ENCODE measurements around the gene CHST6. TPM values are rescaled to one million over a fixed set of nuclear protein-coding genes. Genes with fewer than 3 reads are reported as not detected.
"Not testable (repeated sequence)": the region's sequence is repeated elsewhere in the genome, so short reads cannot be mapped to it uniquely, and the experiment has no call there.

The CHST6 gene
- total and polyA plus RNA-seq, 2 donors (not counting 1 experiment from before 2014, with no cell fraction given), result 0.02 to 0.17 TPM

DNA sequence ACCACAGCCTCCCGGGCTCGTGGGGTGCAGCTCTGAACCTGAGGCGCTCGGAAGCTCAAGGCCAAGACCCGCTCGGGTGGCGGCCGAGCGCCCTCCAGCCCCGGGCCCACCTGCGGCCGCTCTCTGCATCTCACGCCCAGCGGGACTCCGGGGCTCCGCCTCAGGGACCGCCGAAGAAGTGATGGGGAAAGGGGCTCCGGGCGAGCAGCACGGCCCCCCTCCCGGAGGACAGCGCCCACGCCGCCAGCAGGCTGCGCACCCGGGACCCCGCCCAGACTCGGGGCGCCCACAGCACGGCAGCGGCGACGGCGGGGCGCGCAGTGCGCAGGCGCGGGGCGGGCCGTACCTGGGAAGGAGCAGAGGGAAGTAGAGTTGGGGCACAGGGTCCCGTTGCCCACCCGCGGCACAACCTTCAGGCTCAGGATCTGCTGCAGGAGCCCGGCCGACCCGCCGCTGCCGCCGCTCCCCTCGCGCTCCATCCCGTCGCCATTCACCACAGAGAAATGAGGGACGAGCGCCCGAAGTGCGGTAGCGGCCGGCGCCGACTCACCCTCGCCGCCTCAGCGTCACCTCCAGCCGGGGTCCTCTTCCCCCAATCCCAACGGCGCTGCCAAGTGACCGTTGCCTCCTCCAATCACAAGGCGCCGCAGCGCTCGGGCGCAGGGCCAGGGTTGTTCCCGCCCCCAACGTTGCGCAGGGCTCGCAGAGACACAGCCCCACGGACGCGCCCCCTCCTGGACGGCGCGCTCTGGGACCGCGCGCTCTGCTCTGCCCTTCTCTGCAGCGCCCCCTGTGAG lies 30.9 kb downstream of the CHST6 start, which contains the start of gene TMEM170A:
Gene TMEM170A (minus strand): TSS at position 568 of the 797 bp plus-strand sequence. CDS start 89 bp downstream, at position 479.
- no peaks in the 10 kb centered on the region for H3K9me3 ChIP-seq (ENCODE audit: control insufficient read depth, insufficient read depth, low read depth, low read length)
- peak within 1 kb of the TSS; percentile 72 to 86 (median 80) for H3K4me3 ChIP-seq (replicated peaks in 1 of 4; ENCODE audit: control extremely low read depth in 1 of 4, insufficient read depth in 1 of 4, low read depth in 3 of 4, low read length in 4 of 4)
- H3K27me3 ChIP-seq (ENCODE audit: control insufficient read depth, insufficient read depth, low read length), result no peaks in the 10 kb centered on the region
- H3K4me1 ChIP-seq (ENCODE audit: control insufficient read depth, extremely low read depth, insufficient read depth, low read length), result no peaks in the 10 kb centered on the region
- peaks cover 38% of the 10 kb centered on the region for H3K79me2 ChIP-seq (ENCODE audit: control insufficient read depth, insufficient read depth, low read length)
- no peaks in the 10 kb centered on the region for H3K36me3 ChIP-seq (ENCODE audit: control insufficient read depth, insufficient read depth, low read length)
- peak within 1 kb of the TSS; percentile 88 for H3K9ac ChIP-seq (ENCODE audit: insufficient read depth, low read length)
- peak; percentile 97 to 99 for DNase-seq (ENCODE audit: low read depth in 2 of 2)
- TF ChIP-seq, protein P1, sequence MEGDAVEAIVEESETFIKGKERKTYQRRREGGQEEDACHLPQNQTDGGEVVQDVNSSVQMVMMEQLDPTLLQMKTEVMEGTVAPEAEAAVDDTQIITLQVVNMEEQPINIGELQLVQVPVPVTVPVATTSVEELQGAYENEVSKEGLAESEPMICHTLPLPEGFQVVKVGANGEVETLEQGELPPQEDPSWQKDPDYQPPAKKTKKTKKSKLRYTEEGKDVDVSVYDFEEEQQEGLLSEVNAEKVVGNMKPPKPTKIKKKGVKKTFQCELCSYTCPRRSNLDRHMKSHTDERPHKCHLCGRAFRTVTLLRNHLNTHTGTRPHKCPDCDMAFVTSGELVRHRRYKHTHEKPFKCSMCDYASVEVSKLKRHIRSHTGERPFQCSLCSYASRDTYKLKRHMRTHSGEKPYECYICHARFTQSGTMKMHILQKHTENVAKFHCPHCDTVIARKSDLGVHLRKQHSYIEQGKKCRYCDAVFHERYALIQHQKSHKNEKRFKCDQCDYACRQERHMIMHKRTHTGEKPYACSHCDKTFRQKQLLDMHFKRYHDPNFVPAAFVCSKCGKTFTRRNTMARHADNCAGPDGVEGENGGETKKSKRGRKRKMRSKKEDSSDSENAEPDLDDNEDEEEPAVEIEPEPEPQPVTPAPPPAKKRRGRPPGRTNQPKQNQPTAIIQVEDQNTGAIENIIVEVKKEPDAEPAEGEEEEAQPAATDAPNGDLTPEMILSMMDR (conservative IDR thresholded peaks at IDR 0.05 in 1 of 2, IDR thresholded peaks at IDR 0.05 in 1 of 2; ENCODE audit: low read depth in 1 of 2, low read length in 2 of 2), result peak; percentile 100
- TF ChIP-seq EZH2 (IDR thresholded peaks at IDR 0.05; ENCODE audit: low read length, missing control alignments), result no peak
- peak within 1 kb of the TSS; percentile 87 for H3K4me2 ChIP-seq (ENCODE audit: extremely low read depth, insufficient read depth, low read length)
- H4K20me1 ChIP-seq (ENCODE audit: control insufficient read depth, extremely low read depth, insufficient read depth, low read length), result no peaks in the 10 kb centered on the region
- H3K27ac ChIP-seq (ENCODE audit: insufficient read depth, low read length), result peak within 1 kb of the TSS; percentile 84
- peak within 1 kb of the TSS; percentile 93 for H2AFZ ChIP-seq (ENCODE audit: low read length)

DNA sequence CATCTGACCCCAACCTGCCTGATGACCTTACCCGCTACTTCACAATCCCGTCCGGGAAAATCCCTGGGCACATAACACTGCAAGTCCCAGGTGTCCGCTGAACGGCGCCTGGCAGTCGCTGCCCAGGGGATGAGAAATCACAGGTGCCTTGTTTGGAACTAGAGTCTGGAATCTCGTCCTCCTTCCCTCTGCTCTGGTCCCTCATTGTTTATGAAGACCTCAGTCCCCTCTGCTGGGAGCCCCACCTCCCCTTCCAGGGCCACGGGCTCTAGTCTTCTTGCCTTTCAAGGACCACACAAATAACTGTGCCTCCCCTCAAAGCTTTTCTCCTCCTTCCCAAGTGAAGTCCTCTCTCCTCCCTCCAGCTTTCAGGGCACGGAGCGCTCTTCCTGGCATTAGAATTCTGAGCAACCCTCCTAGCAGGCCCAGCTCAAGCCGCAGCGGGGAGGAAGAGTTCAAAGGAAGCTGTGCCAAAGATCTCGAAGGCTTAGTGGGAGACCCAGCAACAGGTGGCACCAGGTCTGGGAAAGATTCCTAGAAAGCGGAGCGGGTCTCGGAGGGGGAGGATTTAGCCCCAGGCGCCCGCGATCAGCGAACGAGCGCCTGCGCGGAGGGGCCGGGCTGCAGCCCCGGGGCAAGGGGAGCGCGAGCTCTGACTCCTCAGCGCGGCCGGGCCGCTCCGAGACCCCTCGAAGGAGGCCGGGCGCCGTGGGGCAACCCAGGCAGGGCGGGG lies 31.7 kb downstream of the CHST6 start:
- peak; percentile 15 to 27 for DNase-seq (ENCODE audit: low read depth in 2 of 2)
- not testable (repeated sequence) for H3K4me1 ChIP-seq (ENCODE audit: control insufficient read depth, extremely low read depth, insufficient read depth, low read length); H3K9me3 ChIP-seq (ENCODE audit: control insufficient read depth, insufficient read depth, low read depth, low read length); H3K36me3 ChIP-seq (ENCODE audit: control insufficient read depth, insufficient read depth, low read length); H3K27me3 ChIP-seq (ENCODE audit: control insufficient read depth, insufficient read depth, low read length); H4K20me1 ChIP-seq (ENCODE audit: control insufficient read depth, extremely low read depth, insufficient read depth, low read length)
- Histone ChIP-seq H3K79me2 (ENCODE audit: control insufficient read depth, insufficient read depth, low read length) (peaks cover 41% of the 10 kb centered on the region), H2AFZ (ENCODE audit: low read length) (peak overlapping the region; percentile 93), H3K9ac (ENCODE audit: insufficient read depth, low read length) (peak overlapping the region; percentile 88), H3K4me2 (ENCODE audit: extremely low read depth, insufficient read depth, low read length) (peak overlapping the region; percentile 87), H3K27ac (ENCODE audit: insufficient read depth, low read length) (peak overlapping the region; percentile 84), H3K4me3 (replicated peaks in 1 of 4; ENCODE audit: control extremely low read depth in 1 of 4, insufficient read depth in 1 of 4, low read depth in 3 of 4, low read length in 4 of 4) (peak overlapping the region; percentile 72 to 86 (median 80))

DNA sequence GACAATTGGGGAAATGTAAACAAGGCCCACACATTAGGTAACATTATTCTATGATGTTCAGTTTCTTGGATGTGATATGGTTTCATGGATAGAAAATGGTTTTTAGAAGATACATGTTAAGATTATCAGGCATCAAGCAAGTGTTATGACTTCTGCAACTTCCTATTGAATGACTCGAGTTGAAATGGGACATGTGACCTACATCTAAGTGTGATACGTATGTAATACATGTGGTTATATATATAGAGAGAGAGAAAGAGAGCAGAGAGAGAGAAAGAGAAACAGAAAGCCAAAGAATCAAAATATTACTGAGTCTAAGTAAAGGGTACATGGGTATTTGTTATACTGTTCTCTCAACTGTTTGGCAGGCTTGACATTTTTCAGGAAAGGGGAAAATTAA lies 32.4 kb downstream of the CHST6 start:
- no peaks in the 10 kb centered on the region for H4K20me1 ChIP-seq (ENCODE audit: control insufficient read depth, extremely low read depth, insufficient read depth, low read length)
- peak overlapping the region in 2 of 4 experiments; percentile 54 to 82 for H3K4me3 ChIP-seq (replicated peaks in 1 of 4; ENCODE audit: control extremely low read depth in 1 of 4, insufficient read depth in 1 of 4, low read depth in 3 of 4, low read length in 4 of 4)

More for the DNA sequence above, 32.4 kb downstream of the CHST6 start:
- Histone ChIP-seq H3K79me2 (ENCODE audit: control insufficient read depth, insufficient read depth, low read length) (peaks cover 41% of the 10 kb centered on the region), H3K4me2 (ENCODE audit: extremely low read depth, insufficient read depth, low read length) (peak overlapping the region; percentile 87), H2AFZ (ENCODE audit: low read length) (no peak overlapping the region), H3K9ac (ENCODE audit: insufficient read depth, low read length) (no peak overlapping the region), H3K27ac (ENCODE audit: insufficient read depth, low read length) (no peak overlapping the region), H3K4me1 (ENCODE audit: control insufficient read depth, extremely low read depth, insufficient read depth, low read length) (no peaks in the 10 kb centered on the region), H3K36me3 (ENCODE audit: control insufficient read depth, insufficient read depth, low read length) (no peaks in the 10 kb centered on the region), H3K9me3 (ENCODE audit: control insufficient read depth, insufficient read depth, low read depth, low read length) (no peaks in the 10 kb centered on the region), H3K27me3 (ENCODE audit: control insufficient read depth, insufficient read depth, low read length) (no peaks in the 10 kb centered on the region)
- TF ChIP-seq, protein P1 (conservative IDR thresholded peaks at IDR 0.05 in 1 of 2, IDR thresholded peaks at IDR 0.05 in 1 of 2; ENCODE audit: low read depth in 1 of 2, low read length in 2 of 2), result no peak
- TF ChIP-seq EZH2 (IDR thresholded peaks at IDR 0.05; ENCODE audit: low read length, missing control alignments), result no peak
- peak in 1 of 2 donors; percentile 12 for DNase-seq (ENCODE audit: low read depth in 2 of 2)

All from fibroblast of lung (primary cell).